Neutrophil (primary cell): ENCODE data around the gene TUBGCP5.

Experiments
- H3K27ac ChIP-seq: fragments of 200-600 bp; sonication (generic); 2 replicates; pipeline ENCODE4 v1.5.1; 2016; ENCODE audit warnings: mild to moderate bottlenecking, moderate library complexity
- H3K27me3 ChIP-seq: fragments of 200-600 bp; sonication (generic); 2 replicates; pipeline ENCODE4 v1.6.0; 2016; ENCODE audit warnings: mild to moderate bottlenecking
- H3K36me3 ChIP-seq: fragments of 200-600 bp; sonication (generic); 2 replicates; pipeline ENCODE4 v1.5.1; 2017
- H3K4me1 ChIP-seq, 2 experiments: fragments of 200-600 bp in 1 of 2; sonication (generic) in 1 of 2; 1 replicate in 1 of 2; 2 replicates in 1 of 2; pipeline versions ENCODE4 v1.5.1 to v1.6.1; 2013 to 2016; ENCODE audit warnings: low read depth in 1 of 2, low read length in 1 of 2, mild to moderate bottlenecking in 1 of 2, moderate library complexity in 1 of 2; ENCODE audit not compliant: control insufficient read depth in 1 of 2, insufficient read depth in 1 of 2
- H3K4me3 ChIP-seq, 2 experiments: fragments of 200-600 bp in 1 of 2; sonication (generic) in 1 of 2; 1 replicate in 1 of 2; 2 replicates in 1 of 2; pipeline ENCODE4 v1.5.1; 2013 to 2016; ENCODE audit warnings: low read depth in 1 of 2, low read length in 1 of 2, mild to moderate bottlenecking in 1 of 2, moderate library complexity in 1 of 2
- H3K9me3 ChIP-seq: fragments of 200-600 bp; sonication (generic); 2 replicates; pipeline ENCODE4 v1.5.1; 2016
- TF ChIP-seq, protein P1 (sequence below): fragments of 200-600 bp; sonication (generic); IDR thresholded peaks from 2 replicates; pipeline ENCODE4 v1.5.1; 2016; ENCODE audit warnings: antibody characterized with exemption

Gene TUBGCP5

DNA sequence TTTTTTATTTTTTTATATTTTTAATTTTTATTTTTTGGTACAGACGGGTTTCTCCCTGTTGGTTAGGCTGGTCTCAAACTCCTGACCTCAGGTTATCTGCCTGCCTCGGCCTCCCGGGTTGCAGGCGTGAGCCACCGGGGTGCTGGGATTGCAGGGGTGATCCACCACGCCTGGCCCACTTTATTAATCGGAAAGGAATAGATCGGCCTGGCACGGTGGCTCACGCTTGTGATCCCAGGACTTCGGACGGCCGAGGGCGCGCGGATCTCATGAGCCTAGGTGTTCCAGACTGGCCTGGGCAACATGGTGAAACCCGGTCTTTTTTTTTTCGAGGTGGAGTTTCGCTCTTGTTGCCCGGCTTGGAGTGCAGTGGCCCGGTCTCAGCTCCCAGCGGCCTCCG, 26.5 kb upstream of the TUBGCP5 start:
- TF ChIP-seq, protein P1, sequence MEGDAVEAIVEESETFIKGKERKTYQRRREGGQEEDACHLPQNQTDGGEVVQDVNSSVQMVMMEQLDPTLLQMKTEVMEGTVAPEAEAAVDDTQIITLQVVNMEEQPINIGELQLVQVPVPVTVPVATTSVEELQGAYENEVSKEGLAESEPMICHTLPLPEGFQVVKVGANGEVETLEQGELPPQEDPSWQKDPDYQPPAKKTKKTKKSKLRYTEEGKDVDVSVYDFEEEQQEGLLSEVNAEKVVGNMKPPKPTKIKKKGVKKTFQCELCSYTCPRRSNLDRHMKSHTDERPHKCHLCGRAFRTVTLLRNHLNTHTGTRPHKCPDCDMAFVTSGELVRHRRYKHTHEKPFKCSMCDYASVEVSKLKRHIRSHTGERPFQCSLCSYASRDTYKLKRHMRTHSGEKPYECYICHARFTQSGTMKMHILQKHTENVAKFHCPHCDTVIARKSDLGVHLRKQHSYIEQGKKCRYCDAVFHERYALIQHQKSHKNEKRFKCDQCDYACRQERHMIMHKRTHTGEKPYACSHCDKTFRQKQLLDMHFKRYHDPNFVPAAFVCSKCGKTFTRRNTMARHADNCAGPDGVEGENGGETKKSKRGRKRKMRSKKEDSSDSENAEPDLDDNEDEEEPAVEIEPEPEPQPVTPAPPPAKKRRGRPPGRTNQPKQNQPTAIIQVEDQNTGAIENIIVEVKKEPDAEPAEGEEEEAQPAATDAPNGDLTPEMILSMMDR, result no peak
- Histone ChIP-seq H3K36me3 (no peaks in the 10 kb centered on the region), H3K4me3 (no peak overlapping the region), H3K27ac (no peak overlapping the region), H3K4me1 (no peaks in the 10 kb centered on the region), H3K9me3 (no peaks in the 10 kb centered on the region), H3K27me3 (no peaks in the 10 kb centered on the region)

DNA sequence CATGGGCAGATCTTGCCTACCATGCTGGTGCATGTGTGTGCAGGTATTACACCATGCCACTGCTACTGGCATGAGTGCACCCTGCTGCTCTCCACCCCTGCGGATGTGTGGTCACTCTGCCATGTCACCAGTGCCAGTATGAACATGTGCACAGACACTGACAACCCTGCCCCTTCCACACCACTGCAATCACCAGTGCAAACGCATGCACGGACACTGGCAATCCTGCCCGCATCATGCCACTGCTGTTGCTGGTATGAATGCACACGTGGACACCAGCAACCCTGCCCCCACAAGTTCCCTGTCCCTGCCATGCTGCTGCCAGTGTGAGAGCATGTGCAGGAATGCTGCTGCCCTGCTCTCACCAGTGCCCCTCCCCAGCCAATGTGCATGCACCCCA, 24.8 kb upstream of the TUBGCP5 start:
- no peak overlapping the region for H3K4me3 ChIP-seq
- no peaks in the 10 kb centered on the region for H3K27me3 ChIP-seq
- no peaks in the 10 kb centered on the region for H3K4me1 ChIP-seq
- no peaks in the 10 kb centered on the region for H3K36me3 ChIP-seq
- TF ChIP-seq, protein P1, result no peak
- H3K27ac ChIP-seq, result no peak overlapping the region
- H3K9me3 ChIP-seq, result no peaks in the 10 kb centered on the region

DNA sequence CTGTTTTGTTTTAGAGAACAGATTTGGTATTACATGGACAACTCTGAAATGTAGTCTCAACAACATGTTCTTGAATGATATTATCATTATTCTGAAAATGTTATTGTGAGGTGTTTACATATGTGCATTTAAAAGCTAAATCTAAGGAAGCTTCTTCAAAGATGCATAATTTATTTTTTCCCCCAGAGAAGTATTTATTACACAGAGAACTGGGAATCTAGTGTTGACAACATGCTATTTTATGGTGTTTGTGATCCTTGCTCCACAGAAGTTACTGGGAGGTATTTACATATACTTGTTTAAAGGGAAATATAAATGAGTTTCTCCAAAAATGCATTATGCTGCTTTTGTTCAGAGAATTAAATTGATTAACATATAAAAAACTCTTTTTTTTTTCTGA, 18.3 kb upstream of the TUBGCP5 start:
- Histone ChIP-seq H3K4me3 (no peak overlapping the region), H3K27me3 (peaks cover 14% of the 10 kb centered on the region), H3K9me3 (no peaks in the 10 kb centered on the region), H3K4me1 (no peaks in the 10 kb centered on the region), H3K27ac (no peak overlapping the region), H3K36me3 (no peaks in the 10 kb centered on the region)
- TF ChIP-seq, protein P1, result no peak

DNA sequence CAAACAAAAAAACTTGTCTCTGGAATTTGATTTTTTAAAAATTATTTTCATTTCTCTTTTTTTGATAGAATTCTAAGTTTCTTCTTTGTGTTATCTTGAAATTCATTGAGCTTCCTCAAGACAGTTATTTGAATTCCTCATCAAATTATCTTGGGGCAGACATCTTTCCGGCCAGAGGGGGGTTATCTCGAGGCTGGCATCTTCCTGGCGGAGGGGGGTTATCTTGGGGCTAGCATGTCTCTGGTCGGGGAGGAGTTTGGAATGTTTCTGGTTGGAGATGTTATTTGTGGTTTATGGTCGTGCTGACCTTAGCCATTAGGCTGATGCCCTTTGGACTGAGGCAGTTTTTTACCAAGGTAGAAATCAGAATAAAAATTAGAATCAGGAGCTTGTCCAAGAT, 15.9 kb upstream of the TUBGCP5 start:
- H3K27ac ChIP-seq, result no peak overlapping the region
- TF ChIP-seq, protein P1, result no peak
- H3K4me1 ChIP-seq, result no peaks in the 10 kb centered on the region
- H3K36me3 ChIP-seq, result no peaks in the 10 kb centered on the region
- no peaks in the 10 kb centered on the region for H3K9me3 ChIP-seq
- peaks cover 14% of the 10 kb centered on the region for H3K27me3 ChIP-seq
- H3K4me3 ChIP-seq, result no peak overlapping the region

DNA sequence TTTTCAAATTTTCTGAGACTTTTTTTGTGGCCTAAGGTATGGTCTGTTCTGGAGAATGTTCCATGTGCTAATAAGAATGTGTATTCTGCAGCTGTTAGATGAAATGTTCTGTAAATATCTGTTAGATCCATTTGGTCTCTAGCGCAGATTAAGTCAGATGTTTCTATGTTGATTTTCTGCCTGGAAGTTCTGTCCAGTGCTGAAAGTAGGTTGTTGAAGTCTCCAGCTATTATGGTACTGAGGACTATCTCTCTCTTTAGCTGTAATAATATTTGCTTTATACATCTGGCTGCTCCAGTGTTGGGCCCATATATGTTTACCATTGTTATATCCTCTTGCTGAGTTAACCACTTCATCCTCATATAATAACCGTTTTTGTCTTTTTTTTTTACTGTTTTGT, 13.2 kb upstream of the TUBGCP5 start:
- TF ChIP-seq, protein P1, result no peak
- Histone ChIP-seq H3K36me3 (no peaks in the 10 kb centered on the region), H3K4me1 (no peaks in the 10 kb centered on the region), H3K27ac (no peak overlapping the region), H3K4me3 (no peak overlapping the region), H3K9me3 (no peaks in the 10 kb centered on the region), H3K27me3 (peaks cover 12% of the 10 kb centered on the region)

DNA sequence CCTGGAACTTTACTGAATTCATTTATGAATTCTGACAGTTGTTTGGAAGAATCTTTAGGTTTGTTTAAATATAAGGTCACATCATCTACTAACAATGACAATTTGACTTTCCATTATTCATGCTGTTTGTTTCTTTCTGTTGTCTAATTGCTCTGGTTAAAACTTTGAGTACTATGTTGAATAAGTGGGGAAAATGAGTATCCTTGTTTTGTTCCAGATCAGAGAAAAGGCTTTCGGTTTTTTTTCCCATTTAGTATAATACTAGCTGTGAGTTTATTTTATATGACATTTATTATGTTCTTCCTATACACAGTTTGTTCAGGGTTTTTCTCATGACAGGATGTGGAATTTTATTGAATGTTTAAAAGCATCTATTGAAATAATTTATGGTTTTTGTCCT, 11.3 kb upstream of the TUBGCP5 start:
- H3K27me3 ChIP-seq, result peaks cover 2% of the 10 kb centered on the region
- no peak overlapping the region for H3K4me3 ChIP-seq
- H3K4me1 ChIP-seq, result no peaks in the 10 kb centered on the region
- TF ChIP-seq, protein P1, result no peak
- no peaks in the 10 kb centered on the region for H3K9me3 ChIP-seq
- no peak overlapping the region for H3K27ac ChIP-seq
- H3K36me3 ChIP-seq, result no peaks in the 10 kb centered on the region
